PC-9 (cell line): ENCODE results near the gene IL6R. TPM values are rescaled to one million over a fixed set of nuclear protein-coding genes. Genes with fewer than 3 reads are reported as not detected.
"Not testable (repeated sequence)": the region's sequence is repeated elsewhere in the genome, so short reads cannot be mapped to it uniquely, and the experiment has no call there.

ENCODE experiments used
- Bru-seq: library from RNA; stranded (reverse); fragments of 400-500 nt; gene quantifications from one replicate; lab custom pipeline; 2021; lab: Mats Ljungman, UMichigan
- BruChase-seq, 2 experiments: library from RNA; stranded (reverse); fragments of 400-500 nt; gene quantifications; one replicate each; lab custom pipeline; 2021; lab: Mats Ljungman, UMichigan
- BruUV-seq: library from RNA; stranded (reverse); fragments of 400-500 nt; replicated peaks from 2 replicates; lab custom pipeline; 2021; lab: Mats Ljungman, UMichigan
- CTCF ChIA-PET: fragments of 300-600 bp; sonication (Branson Sonifier 250); formaldehyde crosslinking; loops from one replicate; lab custom pipeline; 2022; ENCODE audit warnings: antibody characterized with exemption; lab: Charles Lee
- POLR2A ChIA-PET: fragments of 300-600 bp; sonication (Branson Sonifier 250); formaldehyde crosslinking; loops from one replicate; lab custom pipeline; 2022; ENCODE audit warnings: antibody characterized with exemption; ENCODE audit not compliant: unreplicated experiment; lab: Charles Lee
- DNase-seq, 2 experiments: peaks; one replicate each; pipeline versions ENCODE4 v3.0.0 to v3.0.0-alpha.2; 2015 to 2022; ENCODE audit warnings: mixed read lengths in 1 of 2
- H2AFZ ChIP-seq: fragments of 200-600 bp; sonication (generic); 2 replicates; pipeline ENCODE4 v1.8.1; 2017; ENCODE audit warnings: antibody characterized with exemption
- H3F3A ChIP-seq: fragments of 200-600 bp; sonication (generic); 2 replicates; pipeline ENCODE4 v1.8.1; 2017; ENCODE audit warnings: antibody characterized with exemption, mild to moderate bottlenecking, low read depth; ENCODE audit not compliant: insufficient read depth
- H3K27ac ChIP-seq: fragments of 200-600 bp; sonication (generic); 2 replicates; pipeline ENCODE4 v1.6.1; 2016; ENCODE audit warnings: mixed run types
- H3K27me3 ChIP-seq: fragments of 200-600 bp; sonication (generic); 2 replicates; pipeline ENCODE4 v1.6.1; 2016; ENCODE audit warnings: low read depth, mixed run types; ENCODE audit not compliant: insufficient read depth
- H3K36me3 ChIP-seq: fragments of 200-600 bp; sonication (generic); 2 replicates; pipeline ENCODE4 v1.6.1; 2016; ENCODE audit warnings: low read depth, mixed run types
- H3K4me1 ChIP-seq: fragments of 200-600 bp; sonication (generic); replicated peaks from 2 replicates; pipeline ENCODE4 v1.6.1; 2016; ENCODE audit warnings: mixed run types; ENCODE audit not compliant: insufficient read depth
- H3K4me2 ChIP-seq: fragments of 200-600 bp; sonication (generic); 2 replicates; pipeline ENCODE4 v1.6.1; 2017; ENCODE audit warnings: mixed run types
- H3K4me3 ChIP-seq: fragments of 200-600 bp; sonication (generic); 2 replicates; pipeline ENCODE4 v1.6.1; 2016; ENCODE audit warnings: mixed run types
- H3K79me2 ChIP-seq: fragments of 200-600 bp; sonication (generic); 2 replicates; pipeline ENCODE4 v1.6.1; 2017; ENCODE audit warnings: low read depth, mixed run types
- H3K9me2 ChIP-seq: fragments of 200-600 bp; sonication (generic); 2 replicates; pipeline ENCODE4 v1.8.1; 2017; ENCODE audit warnings: mild to moderate bottlenecking; ENCODE audit not compliant: insufficient read depth
- H3K9me3 ChIP-seq: fragments of 200-600 bp; sonication (generic); 2 replicates; pipeline ENCODE4 v1.8.1; 2016; ENCODE audit warnings: low read depth; ENCODE audit not compliant: insufficient read depth
- H4K20me1 ChIP-seq: fragments of 200-600 bp; sonication (generic); 2 replicates; pipeline ENCODE4 v1.8.1; 2017; ENCODE audit not compliant: insufficient read depth
- EZH2 ChIP-seq: fragments of 200-600 bp; sonication (generic); IDR thresholded peaks from 2 replicates; pipeline ENCODE4 v1.8.0; 2017; ENCODE audit warnings: antibody characterized with exemption, low read depth
- intact Hi-C: fragments of 100-400 bp; cut with micrococcal nuclease; formaldehyde crosslinking; loops from one replicate; pipeline ENCODE4 v1.10.0; 2022; ENCODE audit not compliant: unreplicated experiment
- long read RNA-seq: library from polyadenylated mRNA; stranded (forward); transcript quantifications from one replicate; pipeline ENCODE4 v2.0.0, GENCODE V29; 2022
- total RNA-seq: library from RNA; stranded (reverse); gene quantifications from 2 replicates; pipeline ENCODE4 v1.2.3, GENCODE V29; 2021
- TF ChIP-seq, protein P1 (sequence below): fragments of 200-600 bp; sonication (generic); conservative IDR thresholded peaks from 2 replicates; pipeline ENCODE4 v1.6.1; 2017; ENCODE audit warnings: mixed run types, antibody characterized with exemption, mild to moderate bottlenecking, moderate library complexity

IL6R gene
- 1.5 and 3.2 TPM in 2 replicates for total RNA-seq
- Bru-seq, nascent RNA: percentile 34 among the genes with signal in this experiment
- percentile 29 among the genes with signal in this experiment for BruChase-seq, experiment 1, labeled RNA remaining after a 2-hour chase
- percentile 41 among the genes with signal in this experiment for BruChase-seq, experiment 2, labeled RNA remaining after a 6-hour chase
- long read RNA-seq, full-length matches to known transcripts: 3 of 3 reads
- long read RNA-seq, partial matches to known transcripts: 0 of 3 reads
- long read RNA-seq, other reads (novel, unspliced or antisense): 0 of 3 reads

- H3K9me3 ChIP-seq: no peaks in the 10 kb centered on the region
- ChIA-PET CTCF (no interaction called here), POLR2A (no interaction called here)
- H3K27me3 ChIP-seq: 0 out of 2 replicates have a peak, but pooled peaks cover 5% of the 10 kb centered on the region
- H4K20me1 ChIP-seq: no peaks in the 10 kb centered on the region
- peak within 1 kb of the TSS; percentile 66 for H3K4me3 ChIP-seq
- BruUV-seq: no TSS peak
- peaks cover 14% of the 10 kb centered on the region; the same call in 1 of the 2 replicates for H3F3A ChIP-seq
- peaks cover 15% of the 10 kb centered on the region for H3K4me1 ChIP-seq
- peak within 1 kb of the TSS; percentile 88 for H2AFZ ChIP-seq
- TF ChIP-seq EZH2: no peak
- TF ChIP-seq, protein P1, sequence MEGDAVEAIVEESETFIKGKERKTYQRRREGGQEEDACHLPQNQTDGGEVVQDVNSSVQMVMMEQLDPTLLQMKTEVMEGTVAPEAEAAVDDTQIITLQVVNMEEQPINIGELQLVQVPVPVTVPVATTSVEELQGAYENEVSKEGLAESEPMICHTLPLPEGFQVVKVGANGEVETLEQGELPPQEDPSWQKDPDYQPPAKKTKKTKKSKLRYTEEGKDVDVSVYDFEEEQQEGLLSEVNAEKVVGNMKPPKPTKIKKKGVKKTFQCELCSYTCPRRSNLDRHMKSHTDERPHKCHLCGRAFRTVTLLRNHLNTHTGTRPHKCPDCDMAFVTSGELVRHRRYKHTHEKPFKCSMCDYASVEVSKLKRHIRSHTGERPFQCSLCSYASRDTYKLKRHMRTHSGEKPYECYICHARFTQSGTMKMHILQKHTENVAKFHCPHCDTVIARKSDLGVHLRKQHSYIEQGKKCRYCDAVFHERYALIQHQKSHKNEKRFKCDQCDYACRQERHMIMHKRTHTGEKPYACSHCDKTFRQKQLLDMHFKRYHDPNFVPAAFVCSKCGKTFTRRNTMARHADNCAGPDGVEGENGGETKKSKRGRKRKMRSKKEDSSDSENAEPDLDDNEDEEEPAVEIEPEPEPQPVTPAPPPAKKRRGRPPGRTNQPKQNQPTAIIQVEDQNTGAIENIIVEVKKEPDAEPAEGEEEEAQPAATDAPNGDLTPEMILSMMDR: 0 out of 2 replicates have a peak, but pooled peaks have one; percentile 29
- no peaks in the 10 kb centered on the region for H3K36me3 ChIP-seq
- H3K79me2 ChIP-seq: no peaks in the 10 kb centered on the region
- intact Hi-C loops: loop anchor here (1.0 to 5.0 kb wide), 5 partner anchors 28 to 142 kb away; no protein-coding TSS in a partner anchor
- H3K4me2 ChIP-seq: peak within 1 kb of the TSS; percentile 95
- DNase-seq: peak; percentile 88
- no peak within 1 kb of the TSS for H3K27ac ChIP-seq
- no peaks in the 10 kb centered on the region for H3K9me2 ChIP-seq
Measured at GRCh38 chr1:154404984-154405746, at the start of gene IL6R. IL6R (plus strand) TSS chr1:154405343; CDS start chr1:154405630, 287 bp downstream.

DNA sequence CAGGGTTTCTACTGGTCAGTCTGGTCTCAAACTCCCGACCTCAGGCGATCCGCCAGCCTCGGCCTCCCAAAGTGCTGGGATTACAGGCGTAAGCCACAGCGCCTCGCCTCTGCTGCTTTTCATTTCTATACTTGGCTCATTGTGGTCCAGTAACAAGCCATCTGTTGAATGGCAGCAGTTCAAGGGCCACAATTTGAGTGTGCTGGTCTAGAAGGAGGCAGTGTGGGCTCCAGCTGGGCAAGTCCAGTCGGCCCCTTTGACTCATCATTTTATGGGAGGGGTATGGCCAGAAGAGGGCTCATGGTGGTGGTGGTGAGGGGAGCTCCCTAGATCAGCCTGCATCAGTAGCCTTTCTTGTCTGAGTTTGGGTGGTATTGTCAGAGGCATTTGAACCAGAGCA lies 46.6 kb upstream of the IL6R start:
- no peaks in the 10 kb centered on the region for H3K79me2 ChIP-seq
- CTCF ChIA-PET: no interaction called here
- H3K9me2 ChIP-seq: no peaks in the 10 kb centered on the region
- no peaks in the 10 kb centered on the region for H3K4me1 ChIP-seq
- POLR2A ChIA-PET: no interaction called here
- DNase-seq: no peak
- no peaks in the 10 kb centered on the region for H4K20me1 ChIP-seq
- H3F3A ChIP-seq: no peaks in the 10 kb centered on the region
- H3K27ac ChIP-seq: no peak overlapping the region
- no TSS peak for BruUV-seq
- no peaks in the 10 kb centered on the region for H3K36me3 ChIP-seq
- no peak overlapping the region for H3K4me3 ChIP-seq
- no peak overlapping the region for H3K4me2 ChIP-seq
- H3K9me3 ChIP-seq: no peaks in the 10 kb centered on the region
- peaks cover 22% of the 10 kb centered on the region for H3K27me3 ChIP-seq
- intact Hi-C loops: loop anchor here (10.0 kb wide), 1 partner anchor 76 kb away; no protein-coding TSS in a partner anchor
- no peak for TF ChIP-seq EZH2
- TF ChIP-seq, protein P1: no peak
- H2AFZ ChIP-seq: no peak overlapping the region

- TF ChIP-seq, protein P1: no peak
- TF ChIP-seq EZH2: no peak
- no peaks in the 10 kb centered on the region for H3K4me1 ChIP-seq
- H3K9me3 ChIP-seq: no peaks in the 10 kb centered on the region
- ChIA-PET POLR2A (no interaction called here), CTCF (no interaction called here)
- H3K4me3 ChIP-seq: no peak overlapping the region
- no peak overlapping the region for H3K27ac ChIP-seq
- H3F3A ChIP-seq: no peaks in the 10 kb centered on the region
- no peak for DNase-seq
- H3K36me3 ChIP-seq: no peaks in the 10 kb centered on the region
- no peaks in the 10 kb centered on the region for H3K79me2 ChIP-seq
- no peak overlapping the region for H3K4me2 ChIP-seq
- no TSS peak for BruUV-seq
- no peaks in the 10 kb centered on the region for H4K20me1 ChIP-seq
- H2AFZ ChIP-seq: no peak overlapping the region
- H3K9me2 ChIP-seq: no peaks in the 10 kb centered on the region
- peaks cover 9% of the 10 kb centered on the region for H3K27me3 ChIP-seq
- intact Hi-C loops: no loop called here
Measured at GRCh38 chr1:154360288-154360687, 44.9 kb upstream of the IL6R start.

GRCh38 chr1:154360881-154361280 lies 44.3 kb upstream of the IL6R start:
- H3K36me3 ChIP-seq, H3K9me2 ChIP-seq, BruUV-seq, H4K20me1 ChIP-seq, H3F3A ChIP-seq, H3K4me3 ChIP-seq, H2AFZ ChIP-seq, CTCF ChIA-PET, H3K27me3 ChIP-seq, H3K27ac ChIP-seq, H3K4me2 ChIP-seq, H3K9me3 ChIP-seq, DNase-seq, H3K4me1 ChIP-seq, H3K79me2 ChIP-seq, intact Hi-C loops: not testable (repeated sequence)
- POLR2A ChIA-PET: interaction anchor here (0.7 kb wide), 1 partner anchor 13 kb away, joined by 4 read pairs; no protein-coding TSS in a partner anchor
